Nucleus accumbens (tissue), 56 donors: ENCODE measurements around the gene UBXN2A.
"Not testable (repeated sequence)": the region's sequence is repeated elsewhere in the genome, so short reads cannot be mapped to it uniquely, and the experiment has no call there.

ENCODE experiments used
- DNase-seq, 56 donors: peaks; one replicate each; lab custom pipeline; 2025; lab: John Stamatoyannopoulos, UW

The UBXN2A gene

DNA sequence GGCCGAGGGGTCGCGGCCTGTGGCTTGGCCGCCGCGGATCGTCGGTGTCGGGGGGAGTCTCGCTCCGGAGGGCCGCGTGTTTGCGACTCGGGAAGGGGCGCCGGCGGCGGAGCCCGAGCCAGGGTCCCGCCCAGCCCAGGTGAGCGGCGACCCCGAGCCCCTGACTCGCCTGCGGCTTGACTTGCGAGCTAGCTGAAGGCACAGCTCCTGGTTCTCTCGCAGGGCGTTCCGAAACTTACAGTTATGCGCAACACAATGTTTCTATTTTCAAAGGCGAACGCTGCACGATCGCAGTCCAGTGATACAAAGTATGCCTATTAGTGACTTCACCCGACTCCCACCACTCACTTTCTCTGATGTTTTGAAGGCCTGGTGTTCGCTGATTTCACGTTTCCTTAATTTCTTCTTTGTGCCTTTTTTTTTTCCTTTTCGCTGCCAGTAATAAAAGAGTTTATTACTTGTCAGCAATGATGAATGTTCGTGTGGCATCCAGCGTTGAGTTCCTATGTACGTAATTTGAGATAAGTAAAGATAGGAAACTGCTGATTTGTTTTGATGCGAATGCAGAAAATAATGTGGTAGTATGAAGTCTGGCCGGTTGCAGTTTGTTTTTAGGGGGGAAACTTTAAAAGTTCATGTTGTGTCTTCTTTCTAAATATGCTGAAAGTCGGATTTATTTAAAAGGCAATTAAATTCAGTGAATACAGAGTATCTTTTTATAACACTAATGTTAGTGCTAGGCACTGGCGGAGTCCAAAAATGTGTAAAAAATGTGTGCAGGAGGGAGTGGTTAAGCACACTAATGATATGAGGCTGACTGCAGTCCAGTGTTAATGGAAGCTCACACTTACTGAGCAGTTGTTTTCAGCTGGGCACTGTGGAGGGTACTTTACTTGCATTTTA, 706 bp downstream of the UBXN2A start:
- peak in 19 of 56 donors; percentile 6 to 66 (median 43) for DNase-seq

DNA sequence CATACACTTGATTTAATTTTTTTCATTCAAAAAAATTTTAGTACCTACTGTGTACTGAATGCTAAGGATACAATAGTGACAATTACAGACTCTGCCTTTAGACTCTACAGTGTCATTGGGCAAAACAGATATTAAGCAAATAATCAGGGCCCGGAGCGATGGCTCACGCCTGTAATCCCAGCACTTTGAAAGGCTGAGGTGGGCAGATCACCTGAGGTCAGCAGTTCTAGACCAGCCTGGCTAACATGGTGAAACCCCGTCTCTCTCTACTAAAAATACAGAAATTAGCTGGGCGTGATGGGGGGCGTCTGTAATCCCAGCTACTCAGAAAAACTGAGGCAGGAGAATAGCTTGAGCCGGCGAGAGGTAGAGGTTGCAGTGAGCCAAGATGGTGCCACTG, 1.4 kb downstream of the UBXN2A start:
- no peak for DNase-seq

DNA sequence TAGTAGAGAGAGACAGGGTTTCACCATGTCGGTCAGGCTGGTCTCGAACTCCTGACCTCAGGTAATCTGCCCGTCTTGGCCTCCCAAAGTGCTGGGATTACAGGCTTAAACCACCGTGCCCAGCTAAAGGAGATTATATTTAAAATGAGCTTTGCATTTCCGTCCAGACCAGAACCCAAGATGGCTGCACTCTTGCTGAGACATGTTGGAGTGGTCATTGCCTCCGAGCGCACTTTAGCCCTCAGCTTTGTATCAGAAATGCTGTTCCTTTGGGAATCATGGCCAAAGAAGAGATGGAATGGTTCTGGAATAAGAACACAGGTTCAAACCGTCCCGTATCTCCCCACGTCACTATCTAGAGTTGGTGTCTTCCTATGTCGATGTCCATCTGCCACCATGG, 3.4 kb downstream of the UBXN2A start:
- no peak for DNase-seq

DNA sequence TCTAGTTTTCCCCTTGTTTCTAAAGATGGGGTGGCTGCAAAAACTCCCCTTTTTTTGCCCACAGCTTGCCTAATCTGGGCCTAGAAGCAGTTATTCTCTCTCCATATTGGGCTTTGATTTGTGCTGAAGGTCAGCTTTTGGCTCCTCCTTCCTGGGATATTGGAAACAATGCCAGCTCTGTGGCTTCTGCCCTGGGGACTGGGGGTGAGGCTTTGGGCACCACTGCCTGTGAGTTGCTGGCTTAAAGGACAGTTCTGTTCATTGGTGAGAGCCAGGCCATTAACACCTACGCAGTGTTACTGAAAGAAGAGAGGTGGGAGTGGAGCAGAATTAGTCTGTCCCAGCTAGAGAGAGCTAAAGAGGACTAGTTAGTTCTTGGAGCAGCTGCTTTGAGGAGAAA, 4.3 kb downstream of the UBXN2A start:
- peak in 34 of 56 donors; percentile 4 to 56 (median 26) for DNase-seq

DNA sequence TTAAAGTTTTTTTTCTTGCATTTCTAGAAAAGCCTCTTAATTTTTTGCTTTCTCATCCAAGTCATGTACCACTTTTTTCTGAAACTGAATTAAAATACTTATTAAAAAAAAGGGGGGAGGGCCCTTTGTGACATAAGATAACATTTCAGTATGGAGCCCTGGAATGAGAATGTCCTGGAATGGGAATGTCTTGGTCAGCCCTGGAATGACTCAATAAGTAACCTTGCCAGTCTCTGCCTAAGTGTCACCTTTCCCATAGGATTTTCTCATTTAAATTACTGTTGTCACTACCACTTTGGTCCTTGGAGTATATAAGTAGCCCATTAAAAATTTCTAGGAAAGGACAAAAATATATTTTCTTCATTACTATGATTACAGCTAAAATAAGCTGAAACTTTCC, 4.7 kb downstream of the UBXN2A start:
- DNase-seq = no peak

DNA sequence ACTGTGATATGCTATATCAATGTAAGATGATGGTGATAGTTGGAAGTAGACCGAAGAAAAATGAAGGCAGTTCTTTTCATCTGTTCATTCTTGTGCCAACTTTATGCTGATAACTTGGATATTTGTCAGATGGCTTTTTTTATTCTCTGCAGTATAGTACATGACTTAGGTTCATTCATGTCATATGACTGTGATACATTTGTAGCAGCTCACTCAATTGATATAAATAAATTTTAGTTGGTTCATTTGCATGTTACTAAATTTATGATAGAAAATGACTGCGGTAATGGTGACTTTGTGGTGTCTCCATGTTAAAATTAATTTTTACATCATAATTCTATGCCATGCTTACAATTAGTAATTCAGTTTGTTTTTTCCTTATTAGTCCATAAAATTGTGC, 7.1 kb downstream of the UBXN2A start:
- no peak for DNase-seq

DNA sequence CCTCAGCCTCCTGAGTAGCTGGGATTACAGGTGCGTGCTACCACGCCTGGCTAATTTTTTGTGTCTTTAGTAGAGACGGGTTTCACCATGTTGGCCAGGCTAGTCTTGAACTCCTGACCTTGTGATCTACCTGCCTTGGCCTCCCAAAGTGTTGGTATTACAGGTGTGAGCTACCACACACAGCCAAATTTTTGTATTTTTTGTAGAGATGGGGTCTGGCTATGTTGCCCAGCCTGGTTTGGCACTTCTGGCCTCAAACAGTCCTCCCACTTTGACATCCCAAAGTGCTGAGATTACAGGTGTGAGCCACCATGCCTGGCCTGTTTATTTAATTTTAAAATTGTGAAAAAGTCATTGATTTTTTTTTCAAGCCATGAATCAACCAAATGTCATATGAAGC, 12.3 kb downstream of the UBXN2A start:
- not testable (repeated sequence) for DNase-seq

DNA sequence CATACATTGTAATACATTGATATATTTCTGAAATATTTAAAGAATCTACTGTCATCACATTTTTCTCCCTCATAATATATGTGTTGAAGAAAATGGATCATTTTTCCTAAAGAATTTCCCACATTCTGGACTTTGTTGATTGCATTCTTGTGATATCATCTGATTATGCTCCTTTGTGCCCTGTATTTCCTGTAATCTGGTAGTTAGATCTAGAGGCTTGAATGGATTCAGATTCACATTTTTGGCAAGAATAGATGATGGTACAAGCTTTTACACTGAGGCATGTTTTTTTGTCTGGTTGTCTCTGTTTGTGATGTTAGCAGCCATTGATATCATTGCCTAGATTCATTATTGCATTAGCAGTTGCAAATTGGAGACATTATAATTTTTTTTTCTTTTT, 13.4 kb downstream of the UBXN2A start:
- DNase-seq = no peak

DNA sequence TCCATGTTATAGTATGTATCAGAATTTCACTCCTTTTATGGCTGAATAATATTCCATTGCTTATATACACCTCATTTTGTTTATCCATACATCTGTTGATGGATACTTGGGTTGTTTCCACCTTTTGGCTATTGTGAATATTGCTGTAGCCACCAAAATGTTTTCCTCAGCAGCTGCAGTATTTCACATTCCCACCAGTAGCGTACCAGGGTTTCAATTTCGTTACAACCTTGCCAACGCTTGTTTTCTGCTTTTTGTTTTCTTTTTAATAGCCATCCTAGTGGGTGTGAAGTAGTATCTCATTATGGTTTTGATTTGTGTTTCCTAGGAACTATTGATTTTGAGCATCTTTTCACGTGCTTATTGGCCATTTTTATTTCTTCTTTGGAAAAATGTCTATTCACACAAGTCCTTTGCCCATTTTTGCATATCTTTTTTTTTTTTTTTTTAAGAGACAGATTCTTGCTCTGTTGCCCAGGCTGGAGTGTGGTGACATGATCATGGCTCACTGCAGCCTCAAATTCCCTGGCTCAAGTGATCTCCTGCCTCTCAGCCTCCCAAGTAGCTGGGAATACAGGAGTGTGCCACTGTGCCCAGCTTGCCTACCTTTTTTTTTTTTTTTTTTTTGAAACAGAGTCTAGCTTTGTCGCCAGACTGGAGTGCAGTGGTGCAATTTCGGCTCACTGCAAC, 14.2 kb downstream of the UBXN2A start:
- DNase-seq = no peak

DNA sequence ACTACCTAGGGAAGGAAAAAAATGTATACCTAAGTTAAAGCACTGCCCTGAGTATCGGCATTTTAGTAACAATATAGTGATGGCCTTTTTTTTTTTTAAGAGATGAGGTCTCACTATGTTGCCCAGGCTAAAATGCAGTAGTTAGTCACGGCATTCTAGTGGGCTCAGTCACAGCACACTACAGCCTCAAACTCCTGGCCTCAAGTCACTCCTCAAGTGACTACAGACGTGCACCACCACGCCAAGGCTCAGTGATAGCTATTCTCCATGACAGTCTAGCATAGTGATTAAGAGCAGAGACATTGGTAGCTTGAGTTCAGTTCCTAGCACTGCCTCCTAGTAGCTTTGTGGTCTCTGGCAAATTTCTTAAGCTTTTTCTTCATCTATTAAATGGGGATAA, 27.6 kb downstream of the UBXN2A start:
- DNase-seq = no peak

DNA sequence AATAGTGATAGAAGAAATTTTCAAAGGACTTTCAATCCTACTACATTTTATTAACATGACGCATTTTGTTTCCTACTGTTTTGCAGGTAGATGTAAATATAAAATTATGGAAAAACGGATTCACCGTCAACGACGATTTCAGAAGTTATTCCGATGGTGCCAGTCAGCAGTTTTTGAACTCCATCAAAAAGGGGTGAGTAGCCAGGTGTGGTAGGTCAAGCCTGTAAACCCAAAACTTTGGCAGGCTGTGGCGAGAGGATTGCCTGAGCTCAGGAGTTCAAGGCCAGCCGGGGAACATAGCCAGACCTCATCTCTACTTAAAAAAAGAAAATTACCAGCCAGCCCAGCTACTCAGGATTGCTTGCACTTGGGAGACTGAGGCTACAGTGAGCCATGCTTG, 36.6 kb downstream of the UBXN2A start:
- DNase-seq = no peak

DNA sequence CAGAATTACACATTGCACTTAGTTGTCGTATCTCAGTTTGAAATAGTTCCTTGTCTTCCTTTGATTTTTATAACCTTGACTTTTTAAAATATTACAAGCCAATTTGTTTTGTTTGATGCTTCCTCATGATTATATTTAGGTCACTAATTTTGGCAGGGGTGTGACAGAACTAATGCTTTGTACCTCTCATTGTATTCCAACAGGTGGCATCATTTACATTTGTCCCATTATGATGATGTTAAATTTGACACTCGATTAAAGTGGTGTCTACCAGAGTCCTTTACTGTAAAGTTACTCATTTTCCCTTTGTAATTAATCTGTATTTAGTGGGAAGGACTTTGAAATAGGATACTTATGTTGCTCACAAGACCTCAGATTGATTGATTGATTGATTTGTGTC, 48.1 kb downstream of the UBXN2A start:
- no peak for DNase-seq

DNA sequence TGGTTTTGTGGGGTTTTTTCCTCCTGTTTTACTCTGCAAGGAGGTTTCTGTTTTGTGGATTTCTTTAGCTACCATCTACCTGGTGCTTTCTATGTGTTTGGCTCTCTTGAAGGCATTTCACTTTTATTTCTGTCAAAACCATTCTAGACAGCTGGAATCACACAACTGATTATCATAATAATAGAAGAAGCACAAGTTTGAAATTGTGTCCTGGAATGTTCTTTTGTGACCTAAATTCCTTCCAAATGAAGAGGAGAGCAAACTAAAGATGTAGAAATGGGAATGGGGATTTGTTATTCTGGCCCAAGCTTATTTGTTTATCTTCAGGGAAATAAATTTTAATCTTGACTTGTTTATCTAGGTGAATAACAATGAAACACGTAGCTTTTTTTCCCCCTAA, 52.7 kb downstream of the UBXN2A start:
- no peak for DNase-seq

DNA sequence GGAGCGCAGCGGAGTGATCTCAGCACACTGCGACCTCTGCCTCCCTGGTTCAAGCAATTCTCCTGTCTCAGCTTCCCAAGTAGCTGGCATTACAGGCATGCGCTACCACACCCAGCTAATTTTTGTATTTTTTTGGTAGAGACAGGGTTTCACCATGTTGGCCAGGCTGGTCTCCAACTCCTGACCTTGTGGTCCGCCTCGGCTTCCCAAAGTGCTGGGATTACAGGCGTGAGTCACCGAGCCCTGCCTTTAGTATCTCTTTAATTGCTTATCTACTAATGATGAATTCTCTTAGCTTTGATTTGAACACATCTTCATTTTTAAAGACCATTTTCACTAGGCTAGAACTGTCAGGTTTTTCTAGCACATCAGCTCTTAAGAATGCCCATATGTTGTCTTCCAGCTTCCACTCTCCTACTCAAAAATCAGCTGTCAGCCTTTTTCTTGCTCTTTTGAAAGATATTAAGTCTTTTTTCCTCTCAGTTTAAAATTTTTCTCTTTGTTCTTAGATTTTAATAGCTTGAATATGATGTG, 53.5 kb downstream of the UBXN2A start:
- DNase-seq = no peak

DNA sequence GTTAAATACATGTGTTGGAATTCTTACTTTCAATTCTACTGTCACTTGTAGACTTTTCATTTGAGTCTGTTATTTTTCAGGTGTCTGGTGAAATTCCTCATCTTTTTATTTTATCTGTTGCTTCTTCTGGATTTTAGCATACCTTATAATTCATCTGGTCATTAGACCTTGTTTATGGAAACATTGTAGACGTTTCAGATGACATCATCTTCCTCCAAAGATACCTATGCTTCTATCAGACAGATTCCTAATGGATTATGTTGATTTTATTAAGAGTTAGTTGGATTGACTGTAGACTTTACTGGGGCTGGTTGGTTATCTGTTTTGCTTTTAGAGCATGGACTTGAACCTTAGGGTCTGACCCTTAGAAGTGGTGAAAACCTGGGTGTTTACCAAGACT, 54.3 kb downstream of the UBXN2A start:
- no peak for DNase-seq

DNA sequence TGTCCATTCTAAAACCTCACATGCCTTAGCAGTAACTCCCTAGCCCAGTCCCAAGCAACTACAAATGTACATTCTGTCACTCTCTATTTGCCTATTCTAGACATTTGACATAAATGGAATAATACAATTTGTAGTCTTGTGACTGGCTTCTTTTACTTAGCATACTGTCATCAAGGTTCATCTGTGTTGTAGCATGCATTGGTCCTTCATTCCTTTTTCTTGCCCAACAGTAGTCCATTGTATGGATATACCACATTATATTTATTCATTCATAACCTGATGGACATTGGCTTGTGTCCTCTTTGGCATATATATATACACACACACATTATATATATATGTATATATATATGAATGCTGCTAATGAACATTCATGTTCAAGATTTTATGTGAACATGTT, 67.4 kb downstream of the UBXN2A start:
- DNase-seq = no peak

DNA sequence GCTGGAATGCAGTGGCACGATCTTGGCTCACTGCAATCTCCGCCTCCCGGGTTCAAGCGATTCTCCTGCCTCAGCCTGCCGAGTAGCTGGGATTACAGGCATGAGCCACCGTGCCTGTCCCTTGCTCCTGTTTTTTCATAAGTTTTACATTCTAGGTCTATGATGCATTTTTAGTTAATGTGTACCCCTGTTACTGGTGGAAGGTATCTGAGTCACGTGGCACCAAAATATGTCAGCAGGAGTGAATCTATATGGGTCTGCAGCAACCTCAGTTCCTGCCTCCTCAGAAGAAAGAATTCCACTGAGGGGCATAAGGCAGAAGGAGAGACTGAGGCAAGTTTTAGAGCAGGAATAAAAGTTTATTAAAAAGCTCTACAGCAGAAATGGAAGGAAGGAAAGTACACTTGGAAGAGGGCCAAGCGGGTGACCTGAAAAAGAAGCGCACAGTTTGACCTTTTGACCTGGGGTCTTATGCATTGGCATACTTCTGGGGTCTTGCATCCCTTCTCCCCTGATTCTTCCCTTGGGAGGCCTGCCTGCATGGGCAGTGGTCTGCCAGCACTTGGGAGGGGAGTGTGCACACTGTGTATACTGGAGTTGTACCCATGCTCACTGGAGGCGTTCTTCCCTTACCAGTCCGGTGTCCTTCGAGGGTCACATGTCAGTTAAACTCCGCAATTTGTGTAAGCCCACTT, 68.6 kb downstream of the UBXN2A start:
- DNase-seq = no peak

DNA sequence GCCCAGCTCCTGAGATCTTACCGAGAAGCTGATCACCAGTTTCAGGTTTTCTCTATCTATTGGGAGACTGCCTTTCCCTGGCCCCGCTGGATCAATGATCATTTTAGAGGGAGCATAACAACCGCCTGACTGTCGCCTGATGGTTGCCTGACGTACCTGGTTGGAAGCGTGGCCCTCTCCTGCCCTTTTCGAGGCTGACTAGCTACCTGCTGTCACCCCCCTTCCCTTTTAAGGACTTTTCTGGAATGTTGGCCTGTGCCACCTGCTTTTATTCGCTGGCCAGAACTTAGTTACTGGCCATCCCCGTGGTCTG, 69.1 kb downstream of the UBXN2A start:
- no peak for DNase-seq

DNA sequence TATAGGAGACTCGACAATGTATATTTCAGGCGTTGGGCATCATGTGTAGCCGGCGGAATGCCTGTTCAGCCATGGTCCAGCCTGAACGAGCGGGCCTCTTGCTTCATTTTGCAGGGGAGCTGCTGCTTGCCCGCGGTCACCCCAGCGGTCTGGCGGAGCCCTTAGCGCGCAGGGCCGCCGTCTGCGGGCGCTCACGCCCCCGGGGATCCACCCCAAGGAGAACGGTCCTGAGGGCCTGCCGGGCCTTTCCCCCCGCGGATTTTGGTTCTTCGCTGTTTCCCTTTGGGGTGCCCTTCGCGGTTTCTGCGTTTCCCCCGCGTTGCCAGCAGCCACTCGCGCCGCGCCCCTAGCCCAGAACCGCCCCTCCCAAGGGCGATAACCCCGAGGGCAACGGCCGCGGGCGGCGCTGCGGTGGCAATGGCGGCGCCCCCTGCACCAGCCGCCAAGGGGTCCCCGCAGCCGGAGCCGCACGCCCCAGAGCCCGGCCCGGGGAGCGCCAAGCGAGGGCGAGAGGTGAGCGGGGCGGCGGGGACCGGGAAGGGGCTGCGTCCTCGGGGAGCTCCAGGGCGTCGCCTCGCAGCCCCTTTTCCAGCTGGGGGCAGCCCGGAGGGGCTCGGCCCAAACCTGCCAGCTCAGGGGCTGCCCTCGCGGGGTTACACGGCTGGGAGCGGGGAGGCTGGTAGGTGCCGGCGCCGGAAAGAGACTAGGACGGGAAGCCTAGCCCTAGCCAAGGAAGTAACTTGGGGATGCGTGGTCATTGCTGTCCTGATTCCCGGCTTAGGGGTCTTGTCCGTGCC, 69.6 kb downstream of the UBXN2A start, which contains the start of gene MFSD2B:
TSS of gene MFSD2B (plus strand) at position 406 of the 797 bp plus-strand sequence. CDS start at position 418, 12 bp downstream.
- no peak for DNase-seq

DNA sequence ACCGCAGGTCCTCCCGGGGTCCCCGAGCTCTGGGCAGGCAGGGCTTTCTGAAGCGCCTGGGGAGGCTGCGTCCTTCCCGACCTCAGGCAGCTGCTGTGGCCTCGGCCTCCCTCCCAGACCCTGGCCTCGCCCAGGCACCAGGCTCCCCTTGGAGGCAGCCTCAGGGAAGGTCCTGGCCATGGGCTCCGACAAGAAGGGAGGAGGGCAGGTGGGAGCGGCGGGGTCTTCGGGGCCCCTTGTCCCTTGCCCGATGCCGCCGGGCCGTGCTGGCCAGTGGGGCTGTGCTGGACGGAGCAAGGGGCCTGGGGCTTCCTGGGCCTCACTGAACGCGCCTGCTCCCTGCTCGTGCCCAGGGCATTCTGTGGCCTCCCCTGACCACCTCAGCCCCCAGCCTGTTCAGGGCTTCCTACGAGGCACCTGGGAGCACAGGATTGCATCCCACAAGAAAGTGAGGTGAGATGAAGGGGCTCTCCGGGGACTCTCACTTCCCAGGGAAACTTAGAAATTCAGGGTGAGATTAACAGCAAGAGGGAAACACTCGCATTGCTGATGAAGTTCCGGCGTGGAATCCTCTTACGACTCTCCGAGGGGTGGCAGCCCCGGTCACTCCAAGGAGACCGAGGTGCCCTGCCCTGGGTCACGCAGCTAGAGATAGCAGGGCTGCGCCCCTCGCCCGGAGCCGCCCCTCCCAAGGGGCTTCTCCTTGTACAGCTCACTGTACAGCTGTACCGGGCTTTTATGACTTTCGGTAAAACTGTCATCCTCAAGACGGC, 70.4 kb downstream of the UBXN2A start:
- no peak for DNase-seq
